SKM-1 (cell line): ENCODE results near the gene TYW3.
"Not testable (repeated sequence)": the region's sequence is repeated elsewhere in the genome, so short reads cannot be mapped to it uniquely, and the experiment has no call there.

Experiments used
- DNase-seq: peaks from one replicate; lab custom pipeline; 2025; ENCODE audit not compliant: unreplicated experiment; lab: John Stamatoyannopoulos, UW

The TYW3 gene

DNA sequence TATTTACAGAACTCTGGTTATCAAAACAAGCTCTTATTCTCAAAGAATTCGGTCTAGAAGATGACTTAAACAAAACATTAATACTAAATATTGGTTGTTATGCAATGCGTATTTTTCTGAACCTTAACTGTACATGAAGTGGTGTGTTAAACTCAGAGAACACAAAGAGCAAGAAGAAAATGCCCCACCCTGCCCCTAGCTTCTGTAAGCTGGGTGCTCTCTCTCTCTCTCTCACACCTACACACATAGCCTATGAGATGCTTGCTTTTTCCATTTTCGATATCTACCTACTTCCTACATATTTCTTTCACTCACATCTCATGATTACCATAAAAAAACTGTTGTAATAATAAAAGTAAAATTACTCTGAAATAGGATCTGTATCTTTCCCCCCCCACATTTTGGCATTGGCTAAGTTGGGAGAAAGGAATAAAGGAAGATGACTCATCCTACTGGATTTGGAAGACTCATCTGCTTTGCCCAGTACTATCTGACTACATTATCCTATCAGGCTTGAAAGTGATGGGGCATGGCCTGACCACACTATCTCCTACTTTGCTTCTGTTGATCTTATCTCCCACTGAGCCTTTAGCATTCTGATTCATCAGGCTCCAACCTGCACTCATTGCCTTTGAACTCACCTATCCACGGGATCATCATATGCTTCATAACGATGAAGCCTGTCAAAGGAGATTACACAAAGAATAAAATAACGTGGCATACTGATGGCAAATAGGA lies 3.0 kb upstream of the TYW3 start:
- DNase-seq = no peak

DNA sequence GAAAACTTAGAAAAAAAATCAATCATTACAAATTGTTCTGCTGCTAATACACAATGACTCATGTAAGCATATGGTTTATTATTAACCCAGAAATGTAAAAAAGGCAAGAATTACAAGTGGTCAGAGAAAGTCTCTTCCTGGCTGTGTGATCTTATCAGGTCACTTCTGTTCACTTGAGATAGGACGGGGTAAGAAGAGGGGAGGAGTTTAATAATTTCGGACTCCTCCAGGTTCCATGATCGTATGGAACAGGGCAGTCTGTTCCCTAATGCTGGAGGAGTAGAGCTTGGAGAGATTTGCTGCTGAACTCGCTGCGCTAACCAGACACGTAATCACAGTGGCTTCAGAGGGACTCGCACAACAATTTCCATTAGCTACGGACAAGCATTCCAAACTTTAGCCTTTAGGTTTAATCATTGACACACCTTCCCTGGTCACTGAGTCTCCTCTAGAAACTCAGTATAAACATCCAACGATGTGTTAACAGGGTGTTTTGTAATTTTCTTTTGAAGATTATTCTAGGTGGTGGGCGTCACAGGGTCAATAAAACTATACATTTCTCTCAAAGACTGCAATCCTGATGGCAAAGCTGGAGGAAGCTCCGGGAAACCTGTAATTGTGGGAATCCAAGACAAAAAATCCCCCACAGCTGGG lies 1.4 kb upstream of the TYW3 start:
- no peak for DNase-seq

DNA sequence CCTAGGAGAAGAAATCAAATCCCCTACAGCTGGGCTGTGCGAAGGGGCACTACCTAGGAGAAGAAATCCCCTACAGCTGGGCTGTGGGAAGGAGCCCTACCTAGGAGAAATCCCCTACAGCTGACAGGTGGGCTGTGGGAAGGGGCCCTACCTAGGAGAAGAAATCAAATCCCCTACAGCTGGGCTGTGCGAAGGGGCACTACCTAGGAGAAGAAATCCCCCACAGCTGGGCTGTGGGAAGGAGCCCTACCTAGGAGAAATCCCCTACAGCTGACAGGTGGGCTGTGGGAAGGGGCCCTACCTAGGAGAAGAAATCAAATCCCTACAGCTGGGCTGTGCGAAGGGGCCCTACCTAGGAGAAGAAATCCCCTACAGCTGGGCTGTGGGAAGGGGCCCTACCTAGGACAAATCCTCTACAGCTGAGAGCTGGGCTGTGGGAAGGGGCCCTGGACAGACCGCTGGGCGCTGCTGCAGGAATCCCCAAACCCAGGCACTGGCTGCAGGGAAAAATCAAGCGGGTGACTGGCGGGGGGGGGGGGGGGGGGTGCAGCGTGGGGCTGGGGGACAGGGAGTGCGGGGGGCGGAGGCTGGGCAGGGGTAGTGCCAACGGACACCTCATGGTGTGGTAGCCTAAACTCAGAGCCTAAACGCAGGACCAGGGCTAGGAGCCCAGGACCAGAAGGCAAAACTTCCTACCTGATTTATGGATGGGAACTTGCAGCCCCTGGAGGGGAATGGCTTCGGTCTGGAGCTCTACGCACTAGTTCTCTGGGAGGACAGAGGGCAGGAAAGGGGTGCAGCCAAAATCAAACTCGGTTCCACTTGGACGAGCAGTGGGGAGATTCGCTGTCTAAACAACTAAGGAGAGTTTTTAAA lies 643 bp upstream of the TYW3 start:
- not testable (repeated sequence) for DNase-seq

DNA sequence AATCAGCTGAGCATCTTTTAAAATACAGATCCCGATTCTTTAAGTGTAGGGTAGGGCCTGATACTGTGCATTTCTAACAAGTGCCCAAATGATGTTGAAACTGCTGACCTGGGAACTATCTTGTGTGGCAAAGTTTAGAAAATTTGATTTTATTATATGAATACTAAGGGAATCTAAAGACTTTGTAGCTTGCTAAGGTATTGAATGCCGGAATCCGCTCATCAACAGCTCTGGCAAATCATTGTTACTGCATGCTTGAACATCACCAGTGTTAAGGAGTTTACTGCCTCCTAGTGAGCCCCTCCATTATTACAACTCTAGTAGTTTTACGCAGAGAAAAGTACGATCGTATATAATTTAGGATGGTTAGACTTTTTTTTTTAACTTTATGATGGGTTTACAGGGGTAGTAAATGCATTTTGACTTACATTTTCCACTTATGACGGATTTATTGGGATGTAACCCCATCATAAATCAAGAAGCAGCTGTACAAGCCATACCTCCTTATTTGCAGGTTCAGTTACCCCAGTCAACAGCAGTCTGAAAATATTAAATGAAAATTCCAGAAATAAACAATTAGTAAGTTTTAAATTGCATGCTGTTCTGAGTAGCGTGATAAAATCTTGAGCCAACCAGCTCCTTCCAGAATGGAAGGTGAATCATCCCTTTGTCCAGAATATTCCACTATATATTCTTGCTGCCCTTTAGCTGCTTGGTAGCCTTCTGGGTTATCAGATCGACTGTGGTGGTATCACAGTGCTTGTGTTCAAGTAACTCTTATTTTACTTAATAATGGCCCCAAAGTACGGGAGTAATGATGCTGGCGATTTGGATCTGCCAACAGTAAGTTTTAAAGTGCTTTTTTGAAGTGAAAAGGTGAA lies 892 bp downstream of the TYW3 start:
- DNase-seq = peak; percentile 64

DNA sequence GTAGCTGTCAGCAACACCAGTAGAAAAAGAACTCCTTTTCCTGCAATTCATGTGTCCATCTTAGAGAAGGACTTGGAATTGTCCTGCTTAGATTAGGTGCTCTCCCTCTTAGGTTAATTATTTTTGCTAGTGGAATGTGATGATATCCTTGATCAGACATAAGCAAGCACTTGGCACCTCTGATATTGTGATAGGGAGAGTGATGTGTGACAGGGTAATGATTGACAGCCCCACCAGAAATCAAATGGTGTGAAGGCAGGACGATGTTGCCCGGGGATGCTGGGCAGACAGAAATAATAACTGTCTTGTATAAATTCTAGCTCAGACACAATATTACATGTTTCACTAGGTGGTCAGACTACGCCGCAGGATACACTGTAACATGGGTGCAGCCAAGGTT lies 4.4 kb downstream of the TYW3 start:
- no peak for DNase-seq

DNA sequence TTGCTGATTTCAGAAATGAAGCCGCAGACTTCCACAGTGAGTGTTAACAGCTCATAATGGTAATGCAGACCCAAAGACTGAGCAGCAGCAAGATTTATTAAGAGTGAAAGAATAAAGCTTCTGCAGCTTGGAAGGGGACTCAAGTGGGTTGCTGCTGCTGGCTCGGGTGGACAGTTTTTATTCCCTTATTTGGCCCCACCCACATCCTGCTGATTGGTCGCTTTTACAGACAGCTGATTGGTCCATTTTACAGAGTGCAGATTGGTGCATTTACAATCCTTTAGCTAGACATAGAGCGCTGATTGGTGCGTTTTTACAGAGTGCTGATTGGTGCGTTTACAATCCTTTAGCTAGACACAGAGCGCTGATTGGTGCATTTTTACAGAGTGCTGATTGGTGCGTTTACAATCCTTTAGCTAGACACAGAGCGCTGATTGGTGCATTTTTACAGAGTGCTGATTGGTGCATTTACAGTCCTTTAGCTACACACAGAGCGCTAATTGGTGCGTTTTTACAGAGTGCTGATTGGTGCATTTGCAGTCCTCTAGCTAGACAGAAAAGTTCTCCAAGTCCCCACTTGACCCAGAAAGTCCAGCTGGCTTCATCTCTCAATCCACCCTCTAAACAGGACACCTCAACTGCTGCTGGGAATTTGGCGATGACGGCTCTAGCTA lies 7.5 kb downstream of the TYW3 start:
- DNase-seq = not testable (repeated sequence)

DNA sequence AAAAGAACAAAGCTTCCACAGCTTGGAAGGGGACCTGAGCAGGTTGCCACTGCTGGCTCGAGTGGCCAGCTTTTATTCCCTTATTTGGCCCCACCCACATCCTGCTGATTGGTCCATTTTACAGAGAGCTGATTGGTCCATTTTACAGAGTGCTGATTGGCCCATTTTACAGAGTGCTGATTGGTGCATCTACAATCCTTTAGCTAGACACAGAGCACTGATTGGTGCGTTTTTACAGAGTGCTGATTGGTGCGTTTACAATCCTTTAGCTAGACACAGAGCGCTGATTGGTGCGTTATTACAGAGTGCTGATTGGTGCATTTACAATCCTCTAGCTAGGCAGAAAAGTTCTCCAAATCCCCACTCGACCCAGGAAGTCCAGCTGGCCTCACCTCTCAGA lies 12.3 kb downstream of the TYW3 start:
- not testable (repeated sequence) for DNase-seq

DNA sequence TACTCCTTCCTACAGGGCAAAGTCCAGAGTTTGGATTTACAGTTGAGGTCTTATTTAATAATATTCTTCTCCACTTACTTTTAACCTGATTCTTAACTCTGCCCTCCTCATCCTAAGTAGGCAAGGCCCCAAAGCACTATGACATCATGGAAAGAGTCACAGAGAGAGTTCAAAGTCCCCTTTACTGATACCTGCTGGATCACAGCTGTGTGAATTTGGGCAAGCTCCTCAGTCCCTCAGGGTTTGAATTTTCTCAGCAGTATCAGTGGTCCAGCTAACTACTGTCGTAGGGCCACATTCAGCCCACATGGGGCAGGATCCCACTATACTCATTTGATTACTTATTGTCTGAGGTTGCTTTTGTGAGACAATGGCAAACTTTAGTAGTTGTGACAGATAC lies 16.0 kb downstream of the TYW3 start:
- DNase-seq = no peak

DNA sequence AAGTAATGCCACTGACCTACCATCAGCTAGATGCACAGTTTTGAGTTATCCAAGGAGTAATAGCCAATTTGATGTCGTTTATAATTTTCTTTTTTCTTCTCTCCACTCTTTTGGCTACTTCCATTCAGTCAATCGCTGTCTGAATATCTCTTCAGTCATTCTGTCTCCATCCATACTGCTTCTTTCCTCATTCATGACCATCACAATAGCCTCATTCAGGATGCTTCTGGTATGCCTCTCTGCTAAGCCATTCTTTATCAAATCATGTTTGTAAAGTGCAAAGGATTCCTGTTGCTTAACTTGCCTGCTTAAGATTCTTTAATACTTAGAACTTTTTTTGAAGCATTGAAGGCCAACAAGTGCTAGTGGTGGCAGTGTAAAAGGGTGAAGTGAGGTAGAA lies 20.2 kb downstream of the TYW3 start:
- DNase-seq = no peak

DNA sequence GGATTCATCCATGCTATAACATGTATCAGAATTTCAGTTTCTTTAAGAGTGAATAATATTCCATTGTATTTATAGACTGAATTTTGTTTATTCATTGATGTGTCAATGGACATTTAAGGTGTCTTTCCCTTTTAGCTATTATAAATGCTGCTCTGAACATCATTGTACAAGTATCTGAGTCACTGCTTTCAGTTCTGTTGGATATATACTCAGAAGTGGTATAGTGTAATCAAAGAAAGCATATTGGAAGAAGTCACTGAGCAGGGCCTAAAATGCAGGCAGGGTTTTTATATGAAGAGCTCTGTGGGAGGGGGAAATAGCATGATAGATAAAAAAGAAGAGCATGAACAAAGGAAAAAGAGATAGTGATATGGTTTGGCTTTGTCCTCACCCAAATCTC lies 22.5 kb downstream of the TYW3 start:
- no peak for DNase-seq

DNA sequence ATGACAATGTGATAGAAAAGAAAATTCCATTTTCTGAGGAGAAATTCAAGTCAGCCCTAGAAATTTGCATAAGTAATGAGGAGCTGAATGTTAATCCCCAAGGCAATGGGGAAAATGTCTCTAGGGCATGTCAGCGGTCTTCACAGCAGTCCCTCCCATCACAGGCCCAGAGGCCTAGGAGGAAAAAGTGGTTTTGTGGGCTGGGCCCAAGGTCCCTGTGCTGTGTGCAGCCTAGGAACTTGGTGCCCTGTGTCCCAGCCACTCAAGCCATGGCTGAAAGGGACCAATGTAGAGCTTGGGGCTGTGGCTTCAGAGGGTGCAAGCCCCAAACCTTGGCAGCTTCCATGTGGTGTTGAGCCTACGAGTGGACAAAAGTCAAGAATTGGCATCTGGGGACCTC lies 23.7 kb downstream of the TYW3 start:
- not testable (repeated sequence) for DNase-seq

DNA sequence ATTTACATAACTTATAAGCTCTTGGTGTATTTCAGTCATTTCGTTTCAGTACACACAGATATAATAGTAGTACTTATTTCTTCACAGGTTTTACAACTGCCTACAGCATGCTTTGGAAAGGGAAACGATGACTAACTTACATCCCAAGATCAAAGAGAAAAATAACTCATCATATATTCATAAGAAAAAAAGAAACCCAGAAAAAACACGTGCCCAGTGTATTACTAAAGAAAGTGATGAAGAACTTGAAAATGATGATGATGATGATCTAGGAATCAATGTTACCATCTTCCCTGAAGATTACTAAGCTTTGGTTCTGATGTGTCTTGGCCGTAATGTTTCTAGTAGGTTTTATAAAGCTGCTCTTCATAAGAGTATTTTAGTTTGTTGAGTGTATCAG lies 30.9 kb downstream of the TYW3 start:
- no peak for DNase-seq

DNA sequence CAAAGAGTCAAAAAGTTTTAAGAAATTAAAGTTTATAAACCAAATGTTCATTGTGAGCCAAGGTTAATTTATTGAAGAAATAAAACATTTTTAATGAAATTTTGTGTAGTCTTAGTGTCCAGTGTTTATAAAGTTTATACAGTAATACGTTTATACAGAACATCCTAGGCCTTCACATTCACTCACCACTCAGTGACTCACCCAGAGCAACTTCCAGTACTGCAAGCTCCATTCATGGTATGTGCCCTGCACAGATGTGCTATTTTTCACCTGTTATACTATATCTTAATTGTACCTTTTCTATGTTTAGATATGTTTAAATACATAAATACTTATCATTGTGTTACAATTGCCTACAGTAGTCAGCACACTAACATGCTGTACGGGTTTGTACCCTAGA lies 33.6 kb downstream of the TYW3 start:
- DNase-seq = no peak

DNA sequence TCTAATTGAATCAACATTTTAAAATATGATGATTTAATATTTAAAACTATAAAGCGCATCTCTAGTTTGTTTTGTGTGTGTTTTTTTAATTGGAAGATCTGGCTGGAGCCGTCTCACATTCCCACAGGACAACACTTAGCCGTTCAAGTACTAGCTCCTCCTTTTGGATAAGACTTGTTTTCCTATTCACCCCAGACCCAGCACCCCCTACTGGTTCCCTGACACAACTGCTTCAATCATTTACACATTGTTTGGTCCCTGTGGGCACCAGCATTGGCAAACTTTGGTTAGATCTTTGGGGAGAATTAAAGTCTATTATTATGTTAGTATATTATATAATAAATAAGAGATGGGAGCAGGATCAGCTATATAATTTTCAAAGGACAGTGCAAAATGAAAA lies 34.5 kb downstream of the TYW3 start:
- DNase-seq = no peak

DNA sequence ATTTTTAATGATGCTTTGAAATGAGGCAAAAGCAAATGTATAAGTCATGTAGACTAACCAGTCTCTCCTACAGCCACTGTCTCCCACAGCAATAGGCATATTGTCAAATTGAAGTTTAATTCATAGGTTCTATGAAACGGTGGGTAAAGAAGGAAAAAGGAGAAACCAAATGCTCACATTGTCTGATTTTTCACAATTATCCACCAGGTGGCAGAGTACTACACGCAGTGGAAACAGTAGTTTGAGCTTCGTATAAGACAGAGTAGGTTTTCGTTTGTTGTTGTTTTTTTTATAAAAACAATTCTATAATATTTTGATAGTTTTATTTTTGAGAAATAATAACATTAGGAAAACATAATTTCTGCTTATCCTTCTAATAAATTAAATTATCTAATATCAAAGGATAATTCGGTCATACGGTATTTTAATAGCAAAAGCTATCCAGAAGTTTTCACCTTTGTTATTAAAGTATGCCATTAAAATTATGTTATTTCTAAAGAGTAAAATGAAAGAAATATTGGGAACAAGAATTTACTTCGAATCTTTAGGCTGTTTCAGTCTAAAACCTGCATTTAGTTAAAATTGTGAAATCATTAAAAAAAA lies 39.1 kb downstream of the TYW3 start:
- peak; percentile 45 for DNase-seq

DNA sequence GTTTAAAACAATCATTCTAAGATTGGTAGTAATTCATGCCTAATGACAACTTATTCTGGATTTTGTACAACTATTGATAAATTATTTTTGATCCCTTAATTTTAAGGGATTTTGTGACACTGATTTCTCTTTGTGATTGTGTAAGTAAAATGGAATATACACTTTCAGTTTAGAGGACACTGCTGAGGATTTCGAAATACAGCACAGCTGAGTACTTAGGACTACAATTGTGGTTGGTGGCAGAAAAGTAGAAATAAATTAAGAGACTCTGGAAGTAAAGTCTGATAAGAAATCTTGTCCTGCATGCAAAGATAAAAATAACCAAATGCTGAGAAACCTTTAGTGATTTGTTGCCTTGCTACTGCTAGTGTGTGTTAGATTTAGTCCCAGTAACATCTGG lies 40.0 kb downstream of the TYW3 start:
- DNase-seq = no peak

DNA sequence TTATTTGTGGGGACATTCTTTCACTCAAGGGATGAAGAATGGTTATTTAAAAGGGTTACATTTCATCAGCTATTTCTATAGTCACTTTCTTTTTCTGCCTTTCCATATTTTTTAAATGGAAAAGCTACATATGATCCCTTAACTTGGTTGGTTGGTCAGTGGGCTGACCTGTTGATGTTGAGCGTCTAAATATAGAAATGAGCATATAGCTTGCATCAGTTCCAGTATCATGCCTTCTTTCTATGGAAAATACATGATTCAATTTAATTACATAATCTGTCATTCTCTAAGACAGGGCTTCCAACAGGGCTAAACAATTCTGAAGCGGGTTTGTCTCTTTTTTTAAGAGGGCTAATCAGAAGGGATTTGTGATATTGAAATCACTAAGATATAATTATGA lies 40.6 kb downstream of the TYW3 start:
- DNase-seq = no peak

DNA sequence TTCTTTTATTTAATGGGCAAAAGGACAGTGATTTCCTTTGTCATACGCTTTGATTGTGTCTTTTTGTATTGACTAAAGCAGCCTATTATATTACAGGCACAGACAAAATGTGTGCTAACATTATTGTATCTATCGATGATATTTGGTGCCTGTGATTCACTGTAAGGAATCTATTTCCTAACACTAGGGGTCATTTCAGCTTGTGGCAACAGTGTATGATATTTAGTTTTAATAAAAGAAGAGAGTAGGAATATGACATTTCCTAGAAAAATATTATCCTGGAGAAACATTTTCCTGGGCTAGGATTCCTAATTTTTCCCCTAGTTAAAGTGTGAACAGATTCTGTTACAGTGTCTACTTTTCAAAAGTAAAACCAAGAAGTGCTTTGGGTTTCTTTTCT lies 42.8 kb downstream of the TYW3 start:
- DNase-seq = no peak

DNA sequence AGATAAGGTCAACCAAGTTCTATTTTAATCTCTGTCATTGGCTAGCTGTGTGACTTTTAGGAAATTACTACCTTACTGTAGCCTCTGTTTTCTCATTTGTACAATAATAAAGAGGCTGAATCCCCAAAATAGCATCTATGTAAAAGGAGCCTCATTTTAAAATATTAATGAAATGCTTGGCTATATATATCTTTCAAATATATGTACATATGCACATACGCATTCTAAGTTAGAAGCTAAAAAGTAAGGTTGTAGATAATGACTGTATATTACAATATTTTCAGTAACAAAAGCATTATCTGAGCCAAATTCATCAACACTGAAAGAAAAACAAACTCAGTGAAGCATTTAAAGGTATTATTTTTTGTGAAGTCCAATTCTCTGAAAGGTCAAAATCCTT lies 44.6 kb downstream of the TYW3 start:
- DNase-seq = no peak

DNA sequence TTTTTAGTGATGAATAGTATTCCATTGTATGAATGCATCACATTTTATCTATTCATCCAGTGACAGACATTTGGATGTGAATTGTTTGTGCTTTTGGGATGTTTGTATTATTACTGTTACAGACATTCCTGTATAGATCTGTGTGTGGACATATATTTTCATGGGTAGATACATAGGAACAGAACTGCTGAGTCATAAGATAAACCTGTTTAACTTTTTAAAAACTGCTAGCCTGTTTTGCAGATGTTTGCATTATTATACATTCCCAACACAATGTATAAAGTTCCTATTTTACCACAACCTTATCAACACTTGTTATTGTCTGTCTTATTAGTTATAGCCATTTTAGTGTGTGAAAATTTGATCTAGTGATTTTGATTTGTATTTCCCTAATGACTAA lies 46.8 kb downstream of the TYW3 start:
- DNase-seq = no peak
